Endothelial cell of umbilical vein (primary cell): ENCODE measurements around the gene ABCA1. TPM values are rescaled to one million over a fixed set of nuclear protein-coding genes. Genes with fewer than 3 reads are reported as not detected.

Experiments used
- BruUV-seq: library from RNA; stranded (reverse); fragments of 400-500 nt; replicated peaks from 2 replicates; lab custom pipeline; 2021; lab: Mats Ljungman, UMichigan
- CTCF ChIA-PET: fragments of 300-600, 350-600 bp; sonication (Branson Sonifier 250); formaldehyde crosslinking; loops from one replicate; lab custom pipeline; 2021; ENCODE audit warnings: antibody characterized with exemption, inconsistent platforms; lab: Charles Lee
- POLR2A ChIA-PET: fragments of 300-600, 350-600 bp; sonication (Branson Sonifier 250); formaldehyde crosslinking; loops from one replicate; lab custom pipeline; 2021; ENCODE audit warnings: antibody characterized with exemption, inconsistent platforms; lab: Charles Lee
- DNase-seq: peaks from one replicate; pipeline ENCODE4 v3.0.0-alpha.2; 2011; ENCODE audit warnings: low read depth, low spot score
- FAIRE-seq: peaks from 2 replicates; lab custom pipeline; 2011; peaks lifted over from hg19 to GRCh38; lab: Jason Lieb, UNC
- H2AFZ ChIP-seq: 2 replicates; pipeline ENCODE4 v1.6.0; 2012; ENCODE audit warnings: low read depth, low read length, control low read depth, inconsistent platforms
- H3K27ac ChIP-seq: 2 replicates; pipeline ENCODE4 v1.5.1; 2011; ENCODE audit warnings: low read depth, mild to moderate bottlenecking, control low read depth, low read length, moderate library complexity; ENCODE audit not compliant: insufficient read depth
- H3K27me3 ChIP-seq, 2 experiments: 2 replicates each; pipeline versions ENCODE4 v1.6.0 to v1.6.1; 2011; ENCODE audit warnings: low read length in 2 of 2, mixed read lengths in 1 of 2; ENCODE audit not compliant: control insufficient read depth in 2 of 2, insufficient read depth in 2 of 2
- H3K36me3 ChIP-seq, 2 experiments: 2 replicates in 1 of 2; 3 replicates in 1 of 2; pipeline ENCODE4 v1.5.1; 2011; ENCODE audit warnings: low read length in 2 of 2, mild to moderate bottlenecking in 1 of 2, moderate library complexity in 1 of 2; ENCODE audit not compliant: control insufficient read depth in 2 of 2, insufficient read depth in 2 of 2; ENCODE audit errors: extremely low read depth in 1 of 2
- H3K4me1 ChIP-seq: 3 replicates; pipeline ENCODE4 v1.5.1; 2011; ENCODE audit warnings: mild to moderate bottlenecking, low read length; ENCODE audit not compliant: control insufficient read depth, insufficient read depth; ENCODE audit errors: extremely low read depth
- H3K4me2 ChIP-seq: 2 replicates; pipeline ENCODE4 v1.6.1; 2011; ENCODE audit warnings: low read length, control low read depth, mixed read lengths; ENCODE audit not compliant: insufficient read depth
- H3K4me3 ChIP-seq, 3 experiments: fragments of 200-600 bp in 1 of 3; sonication (generic), shearing (Covaris generic) in 1 of 3; replicated peaks in 1 of 3; 2 replicates each; pipeline ENCODE4 v1.5.1; 2011 to 2016; ENCODE audit warnings: control low read depth in 3 of 3, low read length in 3 of 3, mild to moderate bottlenecking in 2 of 3, inconsistent platforms in 1 of 3, low read depth in 1 of 3, moderate library complexity in 1 of 3; ENCODE audit not compliant: insufficient read depth in 1 of 3
- H3K79me2 ChIP-seq: 2 replicates; pipeline ENCODE4 v1.6.0; 2012; ENCODE audit warnings: low read length, inconsistent platforms; ENCODE audit not compliant: control insufficient read depth, insufficient read depth
- H3K9ac ChIP-seq: replicated peaks from 2 replicates; pipeline ENCODE3; 2011; ENCODE audit warnings: low read length, control low read depth; ENCODE audit not compliant: insufficient read depth; ENCODE audit errors: extremely low read depth
- H3K9me1 ChIP-seq: replicated peaks from 3 replicates; pipeline ENCODE4 v1.6.0; 2011; ENCODE audit warnings: mild to moderate bottlenecking, low read length; ENCODE audit not compliant: control insufficient read depth, insufficient read depth; ENCODE audit errors: extremely low read depth
- H3K9me3 ChIP-seq: replicated peaks from 2 replicates; pipeline ENCODE4 v1.5.1; 2012; ENCODE audit warnings: low read length, inconsistent platforms; ENCODE audit not compliant: control insufficient read depth, insufficient read depth
- H4K20me1 ChIP-seq: replicated peaks from 2 replicates; pipeline ENCODE3; 2011; ENCODE audit warnings: mild to moderate bottlenecking, low read length; ENCODE audit not compliant: control insufficient read depth, insufficient read depth; ENCODE audit errors: extremely low read depth
- CTCF ChIP-seq, 2 donors: IDR thresholded peaks; 1 replicate in 1 of 2; 2 replicates in 1 of 2; pipeline ENCODE4 v1.5.1; 2011; ENCODE audit warnings: low read length in 2 of 2, mild to moderate bottlenecking in 2 of 2, moderate library complexity in 2 of 2, control low read depth in 1 of 2, inconsistent platforms in 1 of 2, low read depth in 1 of 2; ENCODE audit not compliant: insufficient read depth in 1 of 2; ENCODE audit errors: extremely low read depth in 1 of 2
- EZH2 ChIP-seq: IDR thresholded peaks from 2 replicates; pipeline ENCODE4 v1.6.1; 2012; ENCODE audit warnings: borderline replicate concordance, low read depth, mild to moderate bottlenecking, moderate library complexity, low read length, inconsistent platforms; ENCODE audit not compliant: severe bottlenecking
- FOS ChIP-seq: IDR thresholded peaks from 2 replicates; pipeline ENCODE4 v1.6.1; 2011; ENCODE audit warnings: mild to moderate bottlenecking, low read length, moderate library complexity, borderline replicate concordance; ENCODE audit not compliant: insufficient read depth
- GATA2 ChIP-seq: IDR thresholded peaks from 2 replicates; pipeline ENCODE4 v1.7.0; 2011; ENCODE audit warnings: low read depth, mild to moderate bottlenecking, moderate library complexity, mixed read lengths, low read length; ENCODE audit not compliant: insufficient read length, insufficient read depth
- JUN ChIP-seq: IDR thresholded peaks from 2 replicates; pipeline ENCODE4 v1.6.1; 2011; ENCODE audit warnings: borderline replicate concordance, low read depth; ENCODE audit not compliant: insufficient read length, insufficient read depth
- MYC ChIP-seq: IDR thresholded peaks from one replicate; pipeline ENCODE4 v1.6.1; 2011; ENCODE audit warnings: mild to moderate bottlenecking, low read depth, low read length
- POLR2A ChIP-seq: IDR thresholded peaks from 2 replicates; pipeline ENCODE4 v1.6.1; 2012; ENCODE audit warnings: low read depth, mild to moderate bottlenecking, control low read depth, low read length
- POLR2AphosphoS5 ChIP-seq: IDR thresholded peaks from 2 replicates; pipeline ENCODE4 v1.6.1; 2012; ENCODE audit warnings: low read depth, mild to moderate bottlenecking, control low read depth, low read length, moderate library complexity; ENCODE audit not compliant: insufficient read depth
- dilution Hi-C: fragments of 300-500 bp; cut with MboI; formaldehyde crosslinking; loops from one replicate; pipeline ENCODE4 v1.15.0; 2019; ENCODE audit warnings: low sequenced_read_pairs; ENCODE audit not compliant: extremely low pct_ligation_motif_present
- intact Hi-C: fragments of 100-400 bp; cut with micrococcal nuclease; formaldehyde crosslinking; loops from one replicate; pipeline ENCODE4 v1.10.0; 2022
- polyA plus RNA-seq, 4 experiments: library from polyadenylated mRNA; depleted of rRNA in 3 of 4; stranded (reverse) in 3 of 4; unstranded in 1 of 4; fragments of >200 nt; gene quantifications; 2 replicates each; pipeline versions ENCODE4 v1.2.1 to v1.2.3, GENCODE V29; 2011 to 2012; ENCODE audit warnings: missing spikeins in 1 of 4
- total RNA-seq: library from RNA; stranded (reverse); gene quantifications from 2 replicates; pipeline ENCODE4 v1.2.3, GENCODE V29; 2021
- TF ChIP-seq, protein P1 (sequence below): IDR thresholded peaks from 2 replicates; pipeline ENCODE4 v1.6.1; 2011; ENCODE audit not compliant: insufficient read depth, insufficient read length

Gene ABCA1
- total and polyA plus RNA-seq, 2 donors (not counting 3 experiments of a cell fraction or from before 2014, with no cell fraction given), result 2.4 to 9.8 TPM

DNA sequence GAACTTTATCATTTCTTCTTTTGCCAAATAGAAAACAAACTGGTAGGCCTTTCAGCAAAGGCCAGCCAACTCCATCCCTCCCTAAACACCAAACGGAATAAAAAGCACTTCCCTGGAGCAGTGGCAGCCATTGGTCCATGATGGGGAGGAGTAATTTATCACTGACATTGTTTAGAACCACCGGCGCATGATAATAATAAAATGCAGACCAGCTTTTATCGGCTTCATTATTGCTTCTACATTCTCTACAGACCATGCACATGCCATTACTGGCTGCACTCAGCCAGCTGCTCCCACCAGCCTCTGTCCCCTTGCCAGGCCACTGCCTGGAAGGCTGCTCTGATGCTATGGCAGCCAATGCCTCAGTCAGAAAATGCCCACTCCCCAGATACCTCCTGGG is 45.9 kb downstream of the ABCA1 start:
- ChIA-PET POLR2A (no interaction called here), CTCF (interaction anchor here (1.9 kb wide), 1 partner anchor 11 kb away, joined by 7 read pairs; no protein-coding TSS in a partner anchor)
- no peak for DNase-seq
- no peak for FAIRE-seq
- H3K9ac ChIP-seq, result no peak overlapping the region
- H3K9me1 ChIP-seq, result no peaks in the 10 kb centered on the region
- H4K20me1 ChIP-seq, result no peaks in the 10 kb centered on the region
- H3K27ac ChIP-seq, result no peak overlapping the region
- BruUV-seq, result no TSS peak
- no peaks in the 10 kb centered on the region for H3K27me3 ChIP-seq
- H3K79me2 ChIP-seq, result no peaks in the 10 kb centered on the region
- no peak overlapping the region for H3K4me2 ChIP-seq
- no peak overlapping the region for H2AFZ ChIP-seq
- H3K4me1 ChIP-seq, result peaks cover 9% of the 10 kb centered on the region
- H3K4me3 ChIP-seq, result no peak overlapping the region
- intact Hi-C loops (no loop called here), dilution Hi-C loops (no loop called here)
- H3K36me3 ChIP-seq, result no peaks in the 10 kb centered on the region
- TF ChIP-seq, protein P1, sequence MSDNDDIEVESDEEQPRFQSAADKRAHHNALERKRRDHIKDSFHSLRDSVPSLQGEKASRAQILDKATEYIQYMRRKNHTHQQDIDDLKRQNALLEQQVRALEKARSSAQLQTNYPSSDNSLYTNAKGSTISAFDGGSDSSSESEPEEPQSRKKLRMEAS, result no peak
- TF ChIP-seq POLR2A (no peak), POLR2AphosphoS5 (no peak), GATA2 (no peak), FOS (no peak), JUN (no peak), EZH2 (no peak), CTCF (IDR thresholded peaks at IDR 0.05; ENCODE audit: extremely low read depth in 1 of 2, insufficient read depth in 1 of 2, low read depth in 1 of 2, low read length in 2 of 2) (no peak), MYC (no peak)
- H3K9me3 ChIP-seq, result no peaks in the 10 kb centered on the region
